ENCODE results near the gene MRPL39.
"Not testable (repeated sequence)": the region's sequence is repeated elsewhere in the genome, so short reads cannot be mapped to it uniquely, and the experiment has no call there.

Gene MRPL39

DNA sequence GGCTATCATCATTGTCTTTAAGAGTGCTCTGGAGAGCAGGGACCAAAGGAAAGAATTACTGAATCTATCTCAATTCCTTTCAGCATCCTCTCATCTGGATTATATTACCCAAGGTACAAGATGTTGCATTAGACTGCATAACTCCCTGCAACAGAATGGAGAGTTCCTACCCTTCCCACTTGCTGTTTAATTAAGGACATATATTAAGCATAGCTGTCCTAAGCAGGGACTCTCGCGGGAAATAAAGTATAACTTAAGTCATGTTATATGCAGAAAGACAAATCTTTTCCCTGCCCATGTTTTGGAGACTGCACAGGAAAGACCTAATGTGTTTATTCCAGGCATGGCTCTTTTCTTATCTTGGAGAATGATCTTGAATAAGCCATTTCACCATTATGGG lies 25.0 kb upstream of the MRPL39 start:
- Histone ChIP-seq H3F3A (ENCODE audit: control insufficient read depth, insufficient read depth) (no peaks in the 10 kb centered on the region), H3K4me1 (ENCODE audit: control insufficient read depth, low read length) (no peaks in the 10 kb centered on the region), H3K9me2 (replicated peaks; ENCODE audit: control insufficient read depth, low read length) (no peaks in the 10 kb centered on the region), H3K79me2 (ENCODE audit: control insufficient read depth, low read length) (no peaks in the 10 kb centered on the region), H3K4me3 (ENCODE audit: low read length) (no peak overlapping the region), H3K27ac (ENCODE audit: low read depth, low read length) (no peak overlapping the region), H3K9me3 (ENCODE audit: control insufficient read depth, insufficient read depth, low read length) (no peaks in the 10 kb centered on the region), H3K27me3 (ENCODE audit: control insufficient read depth, low read length) (no peaks in the 10 kb centered on the region), H4K20me1 (ENCODE audit: control insufficient read depth, insufficient read depth, low read depth, low read length) (no peaks in the 10 kb centered on the region), H3K36me3 (ENCODE audit: control insufficient read depth, low read length) (no peaks in the 10 kb centered on the region), H3K4me2 (ENCODE audit: low read length) (no peak overlapping the region)
- TF ChIP-seq, protein P1, sequence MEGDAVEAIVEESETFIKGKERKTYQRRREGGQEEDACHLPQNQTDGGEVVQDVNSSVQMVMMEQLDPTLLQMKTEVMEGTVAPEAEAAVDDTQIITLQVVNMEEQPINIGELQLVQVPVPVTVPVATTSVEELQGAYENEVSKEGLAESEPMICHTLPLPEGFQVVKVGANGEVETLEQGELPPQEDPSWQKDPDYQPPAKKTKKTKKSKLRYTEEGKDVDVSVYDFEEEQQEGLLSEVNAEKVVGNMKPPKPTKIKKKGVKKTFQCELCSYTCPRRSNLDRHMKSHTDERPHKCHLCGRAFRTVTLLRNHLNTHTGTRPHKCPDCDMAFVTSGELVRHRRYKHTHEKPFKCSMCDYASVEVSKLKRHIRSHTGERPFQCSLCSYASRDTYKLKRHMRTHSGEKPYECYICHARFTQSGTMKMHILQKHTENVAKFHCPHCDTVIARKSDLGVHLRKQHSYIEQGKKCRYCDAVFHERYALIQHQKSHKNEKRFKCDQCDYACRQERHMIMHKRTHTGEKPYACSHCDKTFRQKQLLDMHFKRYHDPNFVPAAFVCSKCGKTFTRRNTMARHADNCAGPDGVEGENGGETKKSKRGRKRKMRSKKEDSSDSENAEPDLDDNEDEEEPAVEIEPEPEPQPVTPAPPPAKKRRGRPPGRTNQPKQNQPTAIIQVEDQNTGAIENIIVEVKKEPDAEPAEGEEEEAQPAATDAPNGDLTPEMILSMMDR (IDR thresholded peaks at IDR 0.05; ENCODE audit: low read depth, low read length, poor library complexity, severe bottlenecking), result no peak
- no peak for TF ChIP-seq EZH2phosphoT487 (IDR thresholded peaks at IDR 0.05; ENCODE audit: borderline replicate concordance, low read length)

DNA sequence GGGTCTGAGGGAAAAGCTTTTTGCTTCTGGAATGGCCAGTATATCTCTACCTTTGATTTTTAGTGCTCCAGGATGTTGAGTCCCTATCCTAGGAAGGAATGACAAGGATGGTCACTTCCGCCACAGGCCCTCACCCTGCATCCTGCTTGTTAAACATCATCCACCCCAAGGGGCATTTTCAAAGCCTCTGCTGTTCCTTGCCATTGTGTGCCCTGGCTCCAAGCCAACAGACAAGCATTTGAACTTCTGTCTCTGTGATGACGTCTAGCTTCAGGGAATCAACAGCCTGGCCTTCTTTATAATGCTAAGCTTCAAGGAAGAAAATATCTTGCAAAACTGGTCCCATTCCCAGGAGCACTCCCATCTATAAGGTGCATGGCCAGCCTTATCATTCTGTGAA lies 19.5 kb upstream of the MRPL39 start:
- no peaks in the 10 kb centered on the region for H3K27me3 ChIP-seq (ENCODE audit: control insufficient read depth, low read length)
- no peak overlapping the region for H3K27ac ChIP-seq (ENCODE audit: low read depth, low read length)
- H3K9me2 ChIP-seq (replicated peaks; ENCODE audit: control insufficient read depth, low read length), result no peaks in the 10 kb centered on the region
- H3K36me3 ChIP-seq (ENCODE audit: control insufficient read depth, low read length), result no peaks in the 10 kb centered on the region
- H3K4me3 ChIP-seq (ENCODE audit: low read length), result no peak overlapping the region
- H4K20me1 ChIP-seq (ENCODE audit: control insufficient read depth, insufficient read depth, low read depth, low read length), result no peaks in the 10 kb centered on the region
- H3K4me2 ChIP-seq (ENCODE audit: low read length), result no peak overlapping the region
- no peaks in the 10 kb centered on the region for H3K4me1 ChIP-seq (ENCODE audit: control insufficient read depth, low read length)
- TF ChIP-seq EZH2phosphoT487 (IDR thresholded peaks at IDR 0.05; ENCODE audit: borderline replicate concordance, low read length), result no peak
- TF ChIP-seq, protein P1 (IDR thresholded peaks at IDR 0.05; ENCODE audit: low read depth, low read length, poor library complexity, severe bottlenecking), result no peak
- no peaks in the 10 kb centered on the region for H3K9me3 ChIP-seq (ENCODE audit: control insufficient read depth, insufficient read depth, low read length)
- H3K79me2 ChIP-seq (ENCODE audit: control insufficient read depth, low read length), result no peaks in the 10 kb centered on the region
- H3F3A ChIP-seq (ENCODE audit: control insufficient read depth, insufficient read depth), result no peaks in the 10 kb centered on the region

DNA sequence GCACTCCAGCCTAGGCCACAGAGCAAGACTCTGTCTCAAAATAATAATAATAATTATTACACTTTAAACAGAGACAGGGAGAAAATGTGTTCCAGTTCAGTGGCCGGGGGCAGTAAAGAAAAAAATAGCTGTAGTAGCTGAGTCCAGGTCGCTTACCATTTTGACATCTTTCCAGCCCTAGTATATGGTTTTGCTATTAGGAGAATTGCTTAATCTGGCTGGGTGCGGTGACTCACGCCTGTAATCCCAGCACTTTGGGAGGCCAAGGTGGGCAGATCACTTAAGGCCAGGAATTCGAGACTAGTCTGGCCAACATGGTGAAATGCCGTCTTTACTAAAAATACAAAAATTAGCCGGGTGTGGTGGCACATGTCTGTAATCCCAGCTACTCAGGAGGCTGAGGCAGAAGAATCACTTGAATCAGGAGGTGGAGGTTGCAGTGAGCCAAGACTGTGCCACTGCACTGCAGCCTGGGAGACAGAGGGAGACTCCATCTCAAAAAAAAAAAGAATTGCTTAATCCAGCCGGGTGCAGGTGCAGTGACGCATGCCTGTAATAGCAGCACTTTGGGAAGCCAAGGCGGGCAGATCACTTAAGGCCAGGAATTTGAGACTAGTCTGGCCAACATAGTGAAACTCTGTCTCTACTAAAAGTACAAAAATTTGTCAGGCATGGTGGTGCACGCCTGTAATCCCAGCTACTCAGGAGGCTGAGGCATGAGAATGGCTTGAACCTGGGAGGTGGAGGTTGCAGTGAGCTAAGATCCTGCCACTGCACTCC lies 18.7 kb upstream of the MRPL39 start:
- not testable (repeated sequence) for H3K9me2 ChIP-seq (replicated peaks; ENCODE audit: control insufficient read depth, low read length); H3K27me3 ChIP-seq (ENCODE audit: control insufficient read depth, low read length); H3F3A ChIP-seq (ENCODE audit: control insufficient read depth, insufficient read depth); H3K4me3 ChIP-seq (ENCODE audit: low read length); H3K4me2 ChIP-seq (ENCODE audit: low read length); H3K36me3 ChIP-seq (ENCODE audit: control insufficient read depth, low read length); H3K27ac ChIP-seq (ENCODE audit: low read depth, low read length); H3K4me1 ChIP-seq (ENCODE audit: control insufficient read depth, low read length); H3K79me2 ChIP-seq (ENCODE audit: control insufficient read depth, low read length); H4K20me1 ChIP-seq (ENCODE audit: control insufficient read depth, insufficient read depth, low read depth, low read length); H3K9me3 ChIP-seq (ENCODE audit: control insufficient read depth, insufficient read depth, low read length)

DNA sequence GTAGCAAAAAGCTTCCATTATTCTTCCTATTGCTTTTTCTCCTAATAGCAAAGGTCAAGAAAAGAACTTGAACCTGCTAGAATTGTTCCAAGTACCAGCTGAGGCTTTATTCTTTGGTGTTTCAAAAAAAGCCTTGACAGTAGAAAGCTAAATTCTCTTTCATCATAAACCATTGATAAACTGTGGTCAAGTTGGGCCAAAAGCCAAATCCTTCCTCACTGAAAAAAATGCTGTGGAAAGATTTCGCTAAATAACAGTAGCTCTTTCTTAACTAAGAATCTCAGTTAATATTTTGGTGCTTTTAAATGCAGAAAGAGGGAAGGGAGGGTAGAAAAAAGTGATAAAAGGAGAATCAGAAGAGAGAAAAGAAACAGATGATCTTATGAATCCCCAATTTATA lies 17.8 kb upstream of the MRPL39 start:
- no peaks in the 10 kb centered on the region for H4K20me1 ChIP-seq (ENCODE audit: control insufficient read depth, insufficient read depth, low read depth, low read length)
- no peaks in the 10 kb centered on the region for H3K9me3 ChIP-seq (ENCODE audit: control insufficient read depth, insufficient read depth, low read length)
- no peak overlapping the region for H3K4me2 ChIP-seq (ENCODE audit: low read length)
- H3K27me3 ChIP-seq (ENCODE audit: control insufficient read depth, low read length), result no peaks in the 10 kb centered on the region
- no peaks in the 10 kb centered on the region for H3K4me1 ChIP-seq (ENCODE audit: control insufficient read depth, low read length)
- no peak overlapping the region for H3K27ac ChIP-seq (ENCODE audit: low read depth, low read length)
- H3K4me3 ChIP-seq (ENCODE audit: low read length), result no peak overlapping the region
- H3K36me3 ChIP-seq (ENCODE audit: control insufficient read depth, low read length), result no peaks in the 10 kb centered on the region
- H3K9me2 ChIP-seq (replicated peaks; ENCODE audit: control insufficient read depth, low read length), result no peaks in the 10 kb centered on the region
- H3K79me2 ChIP-seq (ENCODE audit: control insufficient read depth, low read length), result no peaks in the 10 kb centered on the region
- H3F3A ChIP-seq (ENCODE audit: control insufficient read depth, insufficient read depth), result no peaks in the 10 kb centered on the region
- TF ChIP-seq, protein P1 (IDR thresholded peaks at IDR 0.05; ENCODE audit: low read depth, low read length, poor library complexity, severe bottlenecking), result no peak
- TF ChIP-seq EZH2phosphoT487 (IDR thresholded peaks at IDR 0.05; ENCODE audit: borderline replicate concordance, low read length), result no peak
